ENCODE results near the gene TPM2.
"Not testable (repeated sequence)": the region's sequence is repeated elsewhere in the genome, so short reads cannot be mapped to it uniquely, and the experiment has no call there.

The TPM2 gene

DNA sequence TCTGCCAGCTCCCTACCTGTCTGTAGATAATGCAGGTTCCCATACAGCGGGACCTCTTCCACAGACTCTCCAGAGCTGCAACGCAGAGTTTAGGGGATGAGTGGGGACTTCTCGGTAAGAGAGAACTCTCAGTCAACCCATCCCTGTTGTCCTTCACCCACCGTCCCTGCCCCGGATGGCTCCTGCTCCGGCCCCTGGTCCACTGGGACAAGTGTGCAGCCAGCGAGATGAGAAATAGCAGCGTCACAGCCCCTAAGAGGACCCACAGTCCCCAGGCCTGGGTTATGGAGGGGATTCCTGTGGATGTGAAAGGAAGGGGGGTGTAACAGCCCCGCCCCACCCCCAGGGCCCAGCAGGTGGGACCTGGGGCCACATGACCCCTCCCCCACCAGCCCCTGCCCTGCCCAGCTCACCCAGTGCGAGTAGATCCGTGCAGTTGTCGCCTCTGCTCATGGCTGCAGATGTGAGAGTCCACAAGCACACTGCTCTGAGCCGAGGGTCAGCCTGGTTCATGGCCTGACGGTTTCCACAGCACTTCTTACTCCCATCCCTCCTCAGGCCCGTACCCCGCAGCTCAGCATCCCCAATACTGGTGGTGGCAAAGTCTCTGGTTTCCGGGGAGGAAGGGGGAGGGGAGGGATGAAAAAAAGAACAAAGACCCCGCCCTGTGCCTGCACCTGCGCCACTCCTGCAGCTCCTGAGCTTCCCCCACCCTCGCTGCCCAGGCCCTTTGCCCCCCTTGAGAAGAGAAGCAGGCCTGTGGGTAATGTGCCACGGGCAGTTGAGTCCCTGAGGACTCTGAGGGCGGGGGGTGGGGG lies 39.2 kb downstream of the TPM2 start, which contains the start of gene SIT1:
Gene SIT1 (minus strand): TSS at position 591 of the 818 bp plus-strand sequence. CDS start 78 bp downstream, at position 513.
- ChIA-PET CTCF (no interaction called here), POLR2A (interaction anchor here (0.7 to 5.6 kb wide), 2 partner anchors 7 to 1407 kb away, joined by 3 to 35 read pairs; partner anchors contain the start of genes CCDC107 and RMRP)
- no peak for DNase-seq (ENCODE audit: extremely low spot score)
- TF ChIP-seq SUZ12 (IDR thresholded peaks at IDR 0.05): no peak
- TF ChIP-seq ZNF384 (IDR thresholded peaks at IDR 0.05): no peak
- no peak for TF ChIP-seq FOXM1 (IDR thresholded peaks at IDR 0.05; ENCODE audit: borderline replicate concordance)
- no peak for TF ChIP-seq NFRKB (IDR thresholded peaks at IDR 0.05)
- no peak for TF ChIP-seq ARNT (IDR thresholded peaks at IDR 0.05)
- no peak for TF ChIP-seq HDGF (IDR thresholded peaks at IDR 0.05; ENCODE audit: borderline replicate concordance)
- no peak for TF ChIP-seq ELF4 (IDR thresholded peaks at IDR 0.05)
- TF ChIP-seq, protein P1, sequence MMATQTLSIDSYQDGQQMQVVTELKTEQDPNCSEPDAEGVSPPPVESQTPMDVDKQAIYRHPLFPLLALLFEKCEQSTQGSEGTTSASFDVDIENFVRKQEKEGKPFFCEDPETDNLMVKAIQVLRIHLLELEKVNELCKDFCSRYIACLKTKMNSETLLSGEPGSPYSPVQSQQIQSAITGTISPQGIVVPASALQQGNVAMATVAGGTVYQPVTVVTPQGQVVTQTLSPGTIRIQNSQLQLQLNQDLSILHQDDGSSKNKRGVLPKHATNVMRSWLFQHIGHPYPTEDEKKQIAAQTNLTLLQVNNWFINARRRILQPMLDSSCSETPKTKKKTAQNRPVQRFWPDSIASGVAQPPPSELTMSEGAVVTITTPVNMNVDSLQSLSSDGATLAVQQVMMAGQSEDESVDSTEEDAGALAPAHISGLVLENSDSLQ (IDR thresholded peaks at IDR 0.05): no peak
- no peak for TF ChIP-seq FOXK2 (IDR thresholded peaks at IDR 0.05)
- TF ChIP-seq CTBP1 (IDR thresholded peaks at IDR 0.05; ENCODE audit: borderline replicate concordance): no peak

DNA sequence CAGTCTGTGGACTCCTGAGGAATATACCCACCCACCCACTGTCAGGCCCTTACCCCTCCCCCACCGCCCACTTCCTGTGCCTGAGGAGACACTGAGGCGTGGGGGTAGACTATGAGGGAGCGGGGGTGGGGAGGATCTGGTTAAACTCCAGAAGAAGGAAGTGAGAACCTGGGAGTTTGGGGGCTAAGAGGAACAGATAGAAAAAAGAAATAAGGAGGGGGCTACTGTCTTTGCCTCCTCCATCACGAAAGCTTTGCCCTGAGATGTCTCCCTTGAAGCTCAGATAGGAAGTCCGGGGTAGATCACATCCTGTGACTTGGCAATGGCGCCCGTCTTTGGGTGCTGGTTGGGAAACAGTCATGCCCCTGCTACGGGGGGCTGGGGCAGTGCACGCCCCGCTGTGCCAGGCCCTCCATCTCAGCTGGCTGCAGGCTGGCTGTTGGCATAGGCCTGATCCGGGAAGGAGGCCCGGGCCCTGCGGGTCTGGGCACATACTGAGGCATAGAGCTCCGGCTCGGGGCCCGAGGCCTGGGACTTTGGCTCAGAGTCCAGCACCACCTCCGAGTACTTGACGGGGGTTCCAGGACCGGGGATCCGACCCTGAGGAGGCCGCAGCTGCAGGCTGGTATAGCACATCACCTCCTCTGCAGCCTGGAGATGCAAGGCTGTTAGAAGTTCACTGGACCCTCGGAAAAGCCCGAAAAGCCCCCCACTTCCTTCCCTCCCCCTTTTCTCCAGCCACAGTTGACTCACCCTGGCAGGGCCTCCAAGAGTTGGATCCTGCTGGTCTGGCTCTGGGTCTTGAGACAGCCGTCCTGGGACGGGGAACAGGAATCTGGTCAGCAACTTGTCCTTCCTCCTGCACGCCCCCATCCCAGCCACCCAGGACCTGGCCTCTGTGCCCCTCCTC lies 40.0 kb downstream of the TPM2 start:
- DNase-seq (ENCODE audit: extremely low spot score): no peak
- TF ChIP-seq CTBP1 (IDR thresholded peaks at IDR 0.05; ENCODE audit: borderline replicate concordance) (no peak), SUZ12 (IDR thresholded peaks at IDR 0.05) (no peak), SP1 (IDR thresholded peaks at IDR 0.05) (no peak), L3MBTL2 (conservative IDR thresholded peaks at IDR 0.05) (no peak), HDGF (IDR thresholded peaks at IDR 0.05; ENCODE audit: borderline replicate concordance) (no peak), TARDBP (IDR thresholded peaks at IDR 0.05) (no peak)
- TF ChIP-seq, protein P1 (IDR thresholded peaks at IDR 0.05): no peak
- POLR2A ChIA-PET: interaction anchor here (0.9 to 5.6 kb wide), 2 partner anchors 8 to 83 kb away, joined by 3 to 35 read pairs; partner anchors contain the start of genes CCDC107, CREB3, RMRP and TLN1
- CTCF ChIA-PET: no interaction called here

DNA sequence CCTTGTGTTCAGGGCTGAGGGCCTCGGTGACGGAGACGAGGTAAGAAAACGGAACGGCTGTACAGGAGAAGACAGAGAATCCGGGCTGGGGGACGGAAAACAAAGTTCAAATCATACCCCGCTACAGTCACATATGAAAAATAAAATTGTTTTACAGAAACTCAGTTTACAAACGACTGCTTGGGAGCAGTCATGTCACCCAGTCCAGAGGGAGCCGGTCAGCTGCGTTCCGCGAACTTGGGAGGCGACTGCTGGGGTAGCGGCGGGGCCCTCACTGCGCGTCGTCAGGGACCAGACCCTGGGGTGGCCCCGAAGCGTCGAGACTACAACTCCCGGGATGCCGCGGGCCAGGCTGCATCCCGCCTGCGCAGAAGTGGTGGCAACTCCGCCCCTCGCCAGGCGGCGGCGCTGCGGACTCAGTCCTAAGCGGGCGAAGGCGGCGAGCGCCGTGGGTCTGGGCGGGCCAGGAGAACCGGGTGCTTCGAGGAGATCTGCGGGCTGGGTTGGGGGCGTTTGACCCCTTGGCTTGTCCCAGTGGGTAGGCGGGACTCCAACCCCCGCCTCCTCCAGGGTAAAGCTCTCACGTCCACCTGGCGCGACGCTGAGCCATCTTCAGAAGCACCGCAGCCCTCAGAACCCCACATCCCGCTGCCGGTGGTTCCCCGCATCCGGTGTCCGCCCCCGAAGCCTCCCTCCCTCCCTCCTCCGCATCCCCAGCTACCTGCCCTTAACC lies 43.0 kb downstream of the TPM2 start:
- peak; percentile 94 for DNase-seq (ENCODE audit: extremely low spot score)
- TF ChIP-seq HDGF (IDR thresholded peaks at IDR 0.05; ENCODE audit: borderline replicate concordance): no peak
- TF ChIP-seq L3MBTL2 (conservative IDR thresholded peaks at IDR 0.05): peak; percentile 59
- ChIA-PET CTCF (interaction anchor here (0.7 to 2.5 kb wide), 5 partner anchors 11 to 43 kb away, joined by 3 to 16 read pairs (median 3); partner anchors contain the start of genes ARHGEF39, CCDC107 and RMRP), POLR2A (interaction anchor here (0.9 to 5.6 kb wide), 7 partner anchors 11 to 86 kb away, joined by 3 to 35 read pairs (median 5); partner anchors contain the start of genes ARHGEF39, CCDC107, CREB3 and RMRP)

DNA sequence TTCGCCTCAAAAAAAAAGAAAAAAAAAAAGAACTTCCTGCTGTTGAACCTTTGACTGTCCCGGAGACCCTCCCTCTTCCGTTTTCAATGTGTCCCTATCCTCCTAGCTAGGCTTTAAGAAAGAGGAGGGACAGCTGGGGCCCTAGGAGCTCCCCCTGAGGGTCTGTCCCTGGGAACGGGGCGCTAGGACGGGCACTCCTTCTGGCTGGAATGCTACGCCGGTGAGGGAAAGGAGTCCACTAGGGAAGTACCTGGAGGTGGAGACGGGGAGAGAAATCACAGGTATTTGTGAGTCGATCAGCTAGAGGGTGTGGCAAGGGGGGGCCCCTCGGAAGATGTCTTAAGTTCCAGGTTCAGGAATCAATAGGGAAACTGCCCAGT lies 43.6 kb downstream of the TPM2 start:
- ChIA-PET CTCF (interaction anchor here (0.6 to 2.5 kb wide), 4 partner anchors 12 to 84 kb away, joined by 3 to 16 read pairs (median 6); partner anchors contain the start of genes CCDC107 and RMRP), POLR2A (interaction anchor here (1.1 to 5.6 kb wide), 5 partner anchors 11 to 85 kb away, joined by 3 to 35 read pairs (median 6); partner anchors contain the start of genes ARHGEF39, CCDC107, CREB3 and RMRP)
- DNase-seq (ENCODE audit: extremely low spot score): peak; percentile 22
- no peak for TF ChIP-seq SP1 (IDR thresholded peaks at IDR 0.05)
- TF ChIP-seq LEF1 (IDR thresholded peaks at IDR 0.05; ENCODE audit: borderline replicate concordance): no peak
- TF ChIP-seq ARNT (IDR thresholded peaks at IDR 0.05): no peak
- no peak for TF ChIP-seq BHLHE40 (IDR thresholded peaks at IDR 0.05; ENCODE audit: borderline replicate concordance)
- no peak for TF ChIP-seq FOXA1 (IDR thresholded peaks at IDR 0.05)
- TF ChIP-seq ZNF384 (IDR thresholded peaks at IDR 0.05): no peak
- TF ChIP-seq SUZ12 (IDR thresholded peaks at IDR 0.05): no peak
- TF ChIP-seq CTBP1 (IDR thresholded peaks at IDR 0.05; ENCODE audit: borderline replicate concordance): no peak
- TF ChIP-seq, protein P1 (IDR thresholded peaks at IDR 0.05): no peak
- no peak for TF ChIP-seq NFRKB (IDR thresholded peaks at IDR 0.05)
- no peak for TF ChIP-seq FOXM1 (IDR thresholded peaks at IDR 0.05; ENCODE audit: borderline replicate concordance)
- TF ChIP-seq TARDBP (IDR thresholded peaks at IDR 0.05): no peak
- no peak for TF ChIP-seq FOXK2 (IDR thresholded peaks at IDR 0.05)
- no peak for TF ChIP-seq L3MBTL2 (conservative IDR thresholded peaks at IDR 0.05)
- no peak for TF ChIP-seq ELF4 (IDR thresholded peaks at IDR 0.05)
- TF ChIP-seq HDGF (IDR thresholded peaks at IDR 0.05; ENCODE audit: borderline replicate concordance): no peak

DNA sequence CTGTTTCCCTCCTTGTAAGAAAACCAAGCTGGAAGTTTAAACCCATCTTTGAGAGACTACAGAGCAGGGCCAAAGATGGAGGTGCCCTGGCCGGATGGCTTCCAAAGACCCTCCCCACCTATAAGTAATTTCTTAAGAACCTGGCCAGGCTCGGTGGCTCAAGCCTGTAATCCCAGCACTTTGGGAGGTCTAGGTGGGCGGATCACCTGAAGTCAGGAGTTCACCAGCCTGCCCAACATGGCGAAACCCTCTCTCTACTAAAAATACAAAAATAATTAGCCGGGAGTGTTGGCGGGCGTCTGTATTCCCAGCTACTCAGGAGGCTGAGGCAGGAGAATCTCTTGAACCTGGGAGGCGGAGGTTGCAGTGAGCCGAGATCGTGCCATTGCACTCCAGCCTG lies 44.0 kb downstream of the TPM2 start:
- ChIA-PET POLR2A (interaction anchor here (1.1 to 5.6 kb wide), 5 partner anchors 12 to 86 kb away, joined by 3 to 35 read pairs (median 6); partner anchors contain the start of genes ARHGEF39, CCDC107, CREB3 and RMRP), CTCF (interaction anchor here (0.6 to 2.5 kb wide), 4 partner anchors 12 to 85 kb away, joined by 3 to 16 read pairs (median 6); partner anchors contain the start of genes CCDC107 and RMRP)
- not testable (repeated sequence) for DNase-seq (ENCODE audit: extremely low spot score)
